Keratinocyte (primary cell): Measurements from ENCODE around the gene SPDL1. TPM values are rescaled to one million over a fixed set of nuclear protein-coding genes. Genes with fewer than 3 reads are reported as not detected.

ENCODE experiments used
- DNase-seq: peaks from one replicate; pipeline ENCODE4 v3.0.0-alpha.2; 2011; ENCODE audit warnings: low read depth, missing footprints, low spot score
- FAIRE-seq: peaks from 2 replicates; lab custom pipeline; 2011; peaks lifted over from hg19 to GRCh38; lab: Jason Lieb, UNC
- H2AFZ ChIP-seq: 2 replicates; pipeline ENCODE4 v1.6.0; 2012; ENCODE audit warnings: low read length, control low read depth, inconsistent platforms; ENCODE audit not compliant: control insufficient read depth
- H3K27ac ChIP-seq: 2 replicates; pipeline ENCODE4 v1.5.1; 2011; ENCODE audit warnings: low read length; ENCODE audit not compliant: control insufficient read depth, insufficient read depth
- H3K27me3 ChIP-seq: 3 replicates; pipeline ENCODE4 v1.6.0; 2011; ENCODE audit warnings: low read length; ENCODE audit not compliant: control insufficient read depth, insufficient read depth; ENCODE audit errors: extremely low read depth
- H3K36me3 ChIP-seq, 2 experiments: 2 replicates in 1 of 2; 3 replicates in 1 of 2; pipeline ENCODE4 v1.5.1; 2011; ENCODE audit warnings: low read length in 2 of 2, mild to moderate bottlenecking in 1 of 2; ENCODE audit not compliant: control insufficient read depth in 2 of 2, insufficient read depth in 2 of 2; ENCODE audit errors: extremely low read depth in 1 of 2
- H3K4me1 ChIP-seq: 3 replicates; pipeline ENCODE4 v1.5.1; 2011; ENCODE audit warnings: low read length; ENCODE audit not compliant: control insufficient read depth, insufficient read depth; ENCODE audit errors: extremely low read depth
- H3K4me2 ChIP-seq: 3 replicates; pipeline ENCODE4 v1.6.0; 2011; ENCODE audit warnings: low read depth, low read length; ENCODE audit not compliant: control insufficient read depth, insufficient read depth; ENCODE audit errors: extremely low read depth
- H3K4me3 ChIP-seq, 3 experiments: fragments of 200-600 bp in 1 of 3; sonication (generic) in 1 of 3; 2 replicates in 2 of 3; 3 replicates in 1 of 3; pipeline ENCODE4 v1.5.1; 2011 to 2016; ENCODE audit warnings: low read length in 3 of 3, mild to moderate bottlenecking in 3 of 3, control low read depth in 2 of 3, inconsistent platforms in 1 of 3, low read depth in 1 of 3, mixed read lengths in 1 of 3, mixed run types in 1 of 3, moderate library complexity in 1 of 3; ENCODE audit not compliant: control insufficient read depth in 2 of 3, insufficient read depth in 2 of 3; ENCODE audit errors: extremely low read depth in 1 of 3
- H3K79me2 ChIP-seq: 2 replicates; pipeline ENCODE4 v1.6.0; 2012; ENCODE audit warnings: low read length; ENCODE audit not compliant: control insufficient read depth, insufficient read depth
- H3K9ac ChIP-seq: 3 replicates; pipeline ENCODE4 v1.6.0; 2011; ENCODE audit warnings: low read length; ENCODE audit not compliant: control insufficient read depth, insufficient read depth; ENCODE audit errors: extremely low read depth
- H3K9me1 ChIP-seq: 3 replicates; pipeline ENCODE4 v1.6.0; 2011; ENCODE audit warnings: low read length; ENCODE audit not compliant: control insufficient read depth, insufficient read depth; ENCODE audit errors: extremely low read depth
- H3K9me3 ChIP-seq: 2 replicates; pipeline ENCODE4 v1.5.1; 2012; ENCODE audit warnings: low read depth, low read length; ENCODE audit not compliant: control insufficient read depth
- H4K20me1 ChIP-seq: 3 replicates; pipeline ENCODE4 v1.6.0; 2011; ENCODE audit warnings: low read length; ENCODE audit not compliant: control insufficient read depth, insufficient read depth; ENCODE audit errors: extremely low read depth
- CTCF ChIP-seq, 3 experiments: IDR thresholded peaks in 1 of 3; conservative IDR thresholded peaks in 1 of 3; optimal IDR thresholded peaks in 1 of 3; 2 replicates in 2 of 3; 3 replicates in 1 of 3; pipeline versions ENCODE3 to v1.5.1; 2011; ENCODE audit warnings: low read length in 3 of 3, mild to moderate bottlenecking in 3 of 3, moderate library complexity in 2 of 3, control low read depth in 1 of 3, inconsistent platforms in 1 of 3; ENCODE audit not compliant: insufficient read depth in 2 of 3; ENCODE audit errors: extremely low read depth in 1 of 3
- EZH2 ChIP-seq: IDR thresholded peaks from one replicate; pipeline ENCODE4 v1.6.1; 2012; ENCODE audit warnings: inconsistent platforms, mild to moderate bottlenecking, low read length, moderate library complexity
- dilution Hi-C: fragments of 300-500 bp; cut with MboI; formaldehyde crosslinking; loops from one replicate; pipeline ENCODE4 v1.7.0; 2020; ENCODE audit warnings: low sequenced_read_pairs; ENCODE audit not compliant: extremely low pct_ligation_motif_present
- polyA plus RNA-seq, 5 experiments: library from polyadenylated mRNA; depleted of rRNA in 3 of 5; stranded (reverse) in 3 of 5; stranded (forward) in 1 of 5; unstranded in 1 of 5; fragments of >200 nt; gene quantifications; 1 replicate in 1 of 5; 2 replicates in 3 of 5; 3 replicates in 1 of 5; pipeline versions ENCODE4 v1.2.1 to v1.2.3, GENCODE V29; 2011 to 2012; ENCODE audit warnings: missing spikeins in 2 of 5, low read depth in 1 of 5, low replicate concordance in 1 of 5

The SPDL1 gene
- polyA plus RNA-seq, 1 donor (not counting 4 experiments of a cell fraction or from before 2014, with no cell fraction given), result 24.6 TPM

GRCh38 chr5:169545762-169546161, 37.8 kb upstream of the SPDL1 start:
- Histone ChIP-seq H3K9me3 (no peaks in the 10 kb centered on the region), H3K4me3 (no peak overlapping the region), H3K79me2 (no peaks in the 10 kb centered on the region), H3K4me1 (no peaks in the 10 kb centered on the region), H3K27me3 (peaks cover 4% of the 10 kb centered on the region), H3K9me1 (no peaks in the 10 kb centered on the region), H4K20me1 (no peaks in the 10 kb centered on the region), H3K9ac (no peak overlapping the region), H2AFZ (no peak overlapping the region), H3K4me2 (no peak overlapping the region), H3K27ac (no peak overlapping the region), H3K36me3 (no peaks in the 10 kb centered on the region)
- FAIRE-seq (peak; percentile 17), DNase-seq (no peak)
- dilution Hi-C loops, result no loop called here
- no peak for TF ChIP-seq CTCF (optimal IDR thresholded peaks at IDR 0.05 in 1 of 3, IDR thresholded peaks at IDR 0.05 in 1 of 3, conservative IDR thresholded peaks at IDR 0.05 in 1 of 3; ENCODE audit: extremely low read depth in 1 of 3, insufficient read depth in 2 of 3, low read length in 3 of 3)
- TF ChIP-seq EZH2, result no peak

- Histone ChIP-seq H3K9ac (no peak overlapping the region), H3K27ac (no peak overlapping the region), H3K9me3 (no peaks in the 10 kb centered on the region), H3K4me2 (no peak overlapping the region), H3K9me1 (no peaks in the 10 kb centered on the region), H3K27me3 (peaks cover 4% of the 10 kb centered on the region), H3K4me1 (no peaks in the 10 kb centered on the region), H2AFZ (no peak overlapping the region), H3K36me3 (no peaks in the 10 kb centered on the region), H3K4me3 (no peak overlapping the region), H3K79me2 (no peaks in the 10 kb centered on the region), H4K20me1 (no peaks in the 10 kb centered on the region)
- no peak for DNase-seq
- no peak for TF ChIP-seq EZH2
- FAIRE-seq, result no peak
- dilution Hi-C loops, result no loop called here
These were observed 37.2 kb upstream of the SPDL1 start for GRCh38 chr5:169546346-169546745.

- TF ChIP-seq CTCF (optimal IDR thresholded peaks at IDR 0.05 in 1 of 3, IDR thresholded peaks at IDR 0.05 in 1 of 3, conservative IDR thresholded peaks at IDR 0.05 in 1 of 3; ENCODE audit: extremely low read depth in 1 of 3, insufficient read depth in 2 of 3, low read length in 3 of 3), result no peak
- no peak for TF ChIP-seq EZH2
These were observed 36.1 kb upstream of the SPDL1 start for GRCh38 chr5:169547508-169547907.

More at GRCh38 chr5:169547508-169547907, 36.1 kb upstream of the SPDL1 start:
- Histone ChIP-seq H3K4me2 (no peak overlapping the region), H3K4me1 (no peaks in the 10 kb centered on the region), H3K4me3 (no peak overlapping the region), H3K36me3 (no peaks in the 10 kb centered on the region), H3K9me3 (no peaks in the 10 kb centered on the region), H3K9ac (no peak overlapping the region), H3K79me2 (no peaks in the 10 kb centered on the region), H3K27me3 (peaks cover 4% of the 10 kb centered on the region), H3K27ac (no peak overlapping the region), H3K9me1 (no peaks in the 10 kb centered on the region), H2AFZ (no peak overlapping the region), H4K20me1 (no peaks in the 10 kb centered on the region)
- DNase-seq (no peak), FAIRE-seq (no peak)
- dilution Hi-C loops, result no loop called here
